ENCODE measurements around the gene THRAP3. TPM values are rescaled to one million over a fixed set of nuclear protein-coding genes. Genes with fewer than 3 reads are reported as not detected.

The THRAP3 gene
- total and polyA plus RNA-seq, 8 donors, result 22.2 to 97.9 (median 33.6) TPM

GRCh38 chr1:36339215-36339614, 115.0 kb downstream of the THRAP3 start:
- H3K36me3 ChIP-seq, result peaks cover 27 to 52% (median 46%) of the 10 kb centered on the region in 4 donors
- H3K27ac ChIP-seq, result no peak overlapping the region
- no peak for DNase-seq
- no peak for TF ChIP-seq EP300 (IDR thresholded peaks at IDR 0.05)
- TF ChIP-seq, protein P1, sequence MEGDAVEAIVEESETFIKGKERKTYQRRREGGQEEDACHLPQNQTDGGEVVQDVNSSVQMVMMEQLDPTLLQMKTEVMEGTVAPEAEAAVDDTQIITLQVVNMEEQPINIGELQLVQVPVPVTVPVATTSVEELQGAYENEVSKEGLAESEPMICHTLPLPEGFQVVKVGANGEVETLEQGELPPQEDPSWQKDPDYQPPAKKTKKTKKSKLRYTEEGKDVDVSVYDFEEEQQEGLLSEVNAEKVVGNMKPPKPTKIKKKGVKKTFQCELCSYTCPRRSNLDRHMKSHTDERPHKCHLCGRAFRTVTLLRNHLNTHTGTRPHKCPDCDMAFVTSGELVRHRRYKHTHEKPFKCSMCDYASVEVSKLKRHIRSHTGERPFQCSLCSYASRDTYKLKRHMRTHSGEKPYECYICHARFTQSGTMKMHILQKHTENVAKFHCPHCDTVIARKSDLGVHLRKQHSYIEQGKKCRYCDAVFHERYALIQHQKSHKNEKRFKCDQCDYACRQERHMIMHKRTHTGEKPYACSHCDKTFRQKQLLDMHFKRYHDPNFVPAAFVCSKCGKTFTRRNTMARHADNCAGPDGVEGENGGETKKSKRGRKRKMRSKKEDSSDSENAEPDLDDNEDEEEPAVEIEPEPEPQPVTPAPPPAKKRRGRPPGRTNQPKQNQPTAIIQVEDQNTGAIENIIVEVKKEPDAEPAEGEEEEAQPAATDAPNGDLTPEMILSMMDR (IDR thresholded peaks at IDR 0.05), result no peak
- no peak for TF ChIP-seq POLR2AphosphoS5 (IDR thresholded peaks at IDR 0.05)
- TF ChIP-seq POLR2A (IDR thresholded peaks at IDR 0.05), result no peak
- no peaks in the 10 kb centered on the region for H3K27me3 ChIP-seq
- 77 to 83% (median 78%) methylated on average over 7 of the region's 7 CpGs for WGBS, 5 donors
- intact Hi-C loops (cut with DNase I; ENCODE audit: low total_unique reads), result no loop called here
- H3K4me1 ChIP-seq, result peaks cover 0 to 40% (median 8%) of the 10 kb centered on the region in 4 donors
- no peak overlapping the region for H3K4me3 ChIP-seq
- no peaks in the 10 kb centered on the region for H3K9me3 ChIP-seq

GRCh38 chr1:36339615-36340014, 115.4 kb downstream of the THRAP3 start:
- DNase-seq, result no peak
- no peaks in the 10 kb centered on the region for H3K9me3 ChIP-seq
- no peak overlapping the region for H3K27ac ChIP-seq
- peaks cover 27 to 56% (median 50%) of the 10 kb centered on the region in 4 donors for H3K36me3 ChIP-seq
- TF ChIP-seq EP300 (IDR thresholded peaks at IDR 0.05), result no peak
- TF ChIP-seq, protein P1 (IDR thresholded peaks at IDR 0.05), result no peak
- no peak for TF ChIP-seq POLR2A (IDR thresholded peaks at IDR 0.05)
- no peak for TF ChIP-seq POLR2AphosphoS5 (IDR thresholded peaks at IDR 0.05)
- H3K4me1 ChIP-seq, result peaks cover 0 to 40% (median 8%) of the 10 kb centered on the region in 4 donors
- WGBS, 5 donors, result 87 to 97% (median 89%) methylated on average over 9 of the region's 9 CpGs
- no peak overlapping the region for H3K4me3 ChIP-seq
- H3K27me3 ChIP-seq, result no peaks in the 10 kb centered on the region
- intact Hi-C loops (cut with DNase I; ENCODE audit: low total_unique reads), result no loop called here

- H3K4me1 ChIP-seq, result peaks cover 0 to 40% (median 8%) of the 10 kb centered on the region in 4 donors
- intact Hi-C loops (cut with DNase I; ENCODE audit: low total_unique reads), result no loop called here
- H3K27ac ChIP-seq, result peak overlapping the region in 1 of 5 donors; percentile 67
- no peak overlapping the region for H3K4me3 ChIP-seq
- no peaks in the 10 kb centered on the region for H3K9me3 ChIP-seq
- H3K27me3 ChIP-seq, result no peaks in the 10 kb centered on the region
- TF ChIP-seq POLR2AphosphoS5 (IDR thresholded peaks at IDR 0.05) (no peak), EP300 (IDR thresholded peaks at IDR 0.05) (no peak), POLR2A (IDR thresholded peaks at IDR 0.05) (no peak)
- TF ChIP-seq, protein P1 (IDR thresholded peaks at IDR 0.05), result no peak
- peaks cover 42 to 76% (median 71%) of the 10 kb centered on the region in 4 donors for H3K36me3 ChIP-seq
- no peak for DNase-seq
- 81 to 91% (median 86%) methylated on average over 10 to 34 of the region's 34 CpGs for whole genome bisulfite sequencing, 5 donors
These were observed 117.5 kb downstream of the THRAP3 start for GRCh38 chr1:36341626-36342320.

DNA sequence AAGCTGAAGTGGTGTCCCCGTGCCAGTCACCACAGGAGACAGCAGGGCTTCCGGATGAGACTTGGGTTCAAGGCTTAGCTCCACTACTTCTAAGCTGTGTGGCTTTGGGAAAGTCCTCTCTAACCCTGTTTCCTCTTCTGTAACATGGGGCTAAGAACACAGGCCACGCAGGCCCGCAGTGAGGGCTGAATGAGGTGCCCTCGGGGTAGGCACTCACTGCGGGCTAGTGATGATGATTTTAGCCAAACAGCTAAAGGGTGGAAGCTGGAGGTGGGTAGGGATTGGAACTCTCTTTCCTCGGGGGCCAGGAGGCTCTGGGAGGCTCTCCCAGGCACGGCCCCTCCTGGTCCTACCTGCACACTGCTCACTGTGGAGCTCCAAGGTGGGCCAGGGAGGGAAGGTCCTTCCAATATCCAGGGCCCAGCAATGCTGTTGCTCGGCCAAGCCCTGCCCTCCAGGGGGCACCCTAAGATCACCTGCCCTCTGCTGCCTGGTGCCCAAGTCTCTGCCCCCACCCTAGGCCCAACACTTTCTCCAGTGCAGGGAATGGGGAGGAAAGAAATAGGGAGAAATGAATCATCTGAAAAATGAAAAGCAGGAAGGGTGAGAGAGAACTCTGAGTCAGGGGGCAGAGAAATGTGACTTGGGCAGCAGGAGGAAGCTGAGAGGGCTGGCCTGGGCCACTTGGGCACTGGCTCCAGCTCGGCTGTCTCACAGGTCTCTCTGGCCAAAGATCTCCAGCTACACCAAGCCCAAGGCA, 118.4 kb downstream of the THRAP3 start:
- peak overlapping the region in 3 of 5 donors; percentile 53 to 67 (median 62) for H3K27ac ChIP-seq
- peak; percentile 52 to 66 for DNase-seq
- H3K4me1 ChIP-seq, result peaks cover 0 to 40% (median 8%) of the 10 kb centered on the region in 4 donors
- H3K9me3 ChIP-seq, result no peaks in the 10 kb centered on the region
- H3K4me3 ChIP-seq, result no peak overlapping the region
- peaks cover 50 to 84% (median 79%) of the 10 kb centered on the region in 4 donors for H3K36me3 ChIP-seq
- intact Hi-C loops (cut with DNase I; ENCODE audit: low total_unique reads), result no loop called here
- 64 to 83% (median 78%) methylated on average over 5 to 10 of the region's 10 CpGs for WGBS, 5 donors
- no peaks in the 10 kb centered on the region for H3K27me3 ChIP-seq
- TF ChIP-seq, protein P1 (IDR thresholded peaks at IDR 0.05), result peak in 5 of 7 experiments; percentile 47 to 67 (median 57)
- no peak for TF ChIP-seq POLR2A (IDR thresholded peaks at IDR 0.05)
- TF ChIP-seq EP300 (IDR thresholded peaks at IDR 0.05), result no peak
- TF ChIP-seq POLR2AphosphoS5 (IDR thresholded peaks at IDR 0.05), result peak in 1 of 3 donors; percentile 4
